ENCODE data around the gene CIAO3. TPM values are rescaled to one million over a fixed set of nuclear protein-coding genes. Genes with fewer than 3 reads are reported as not detected.

The CIAO3 gene
- total RNA-seq, 1 donor: 37.1 TPM

DNA sequence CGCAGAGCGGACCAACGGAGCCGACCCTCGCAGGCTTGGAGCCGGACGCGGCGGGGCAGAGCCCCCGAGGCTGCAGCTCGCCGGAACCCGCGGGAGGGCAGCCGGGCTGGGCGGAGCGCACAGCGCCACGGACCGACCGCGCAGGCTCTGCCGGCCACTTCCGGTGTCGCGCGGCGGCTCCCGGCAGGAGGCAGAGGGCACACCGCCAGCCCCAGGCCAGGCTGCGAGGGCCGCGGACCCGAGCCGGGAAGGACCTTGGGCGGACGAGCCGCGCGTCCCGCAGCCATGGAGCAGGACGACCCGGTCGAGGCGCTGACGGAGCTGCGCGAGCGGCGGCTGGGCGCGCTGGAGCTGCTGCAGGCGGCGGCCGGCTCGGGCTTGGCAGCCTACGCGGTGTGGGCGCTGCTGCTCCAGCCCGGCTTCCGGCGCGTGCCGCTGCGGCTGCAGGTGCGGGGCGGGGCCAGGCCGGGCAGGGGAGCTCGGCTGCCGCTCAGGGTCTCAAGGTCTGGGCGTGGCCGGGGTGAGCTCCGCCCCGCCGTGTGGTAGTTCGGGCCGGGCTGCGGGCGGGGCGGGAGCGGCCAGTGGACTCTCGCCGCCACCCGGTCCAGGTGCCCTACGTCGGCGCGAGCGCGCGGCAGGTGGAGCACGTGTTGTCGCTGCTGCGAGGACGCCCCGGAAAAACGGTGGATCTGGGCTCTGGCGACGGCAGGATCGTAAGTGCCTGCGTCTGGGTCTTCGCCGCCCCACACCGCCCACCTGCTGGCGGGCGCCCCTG, 19.6 kb downstream of the CIAO3 start, which contains the start of gene ANTKMT:
TSS of gene ANTKMT (plus strand) at position 157 of the 775 bp plus-strand sequence. CDS start at position 286, 129 bp downstream.
- DNase-seq (ENCODE audit: low read depth): peak; percentile 68
- peak within 1 kb of the TSS; percentile 71 for H3K4me3 ChIP-seq (ENCODE audit: low read depth, low read length)
- no peak for TF ChIP-seq CTCF (IDR thresholded peaks at IDR 0.05; ENCODE audit: insufficient read depth, low read depth, low read length)

- H3K4me3 ChIP-seq (ENCODE audit: low read depth, low read length): peak overlapping the region; percentile 71
- peak; percentile 13 for TF ChIP-seq CTCF (IDR thresholded peaks at IDR 0.05; ENCODE audit: insufficient read depth, low read depth, low read length)
- peak; percentile 83 for DNase-seq (ENCODE audit: low read depth)
These were observed 20.3 kb downstream of the CIAO3 start for GRCh38 chr16:720447-720989.

GRCh38 chr16:719815-720446, 20.9 kb downstream of the CIAO3 start:
- no peak for DNase-seq (ENCODE audit: low read depth)
- TF ChIP-seq CTCF (IDR thresholded peaks at IDR 0.05; ENCODE audit: insufficient read depth, low read depth, low read length): peak; percentile 21
- peak overlapping the region; percentile 71 for H3K4me3 ChIP-seq (ENCODE audit: low read depth, low read length)

DNA sequence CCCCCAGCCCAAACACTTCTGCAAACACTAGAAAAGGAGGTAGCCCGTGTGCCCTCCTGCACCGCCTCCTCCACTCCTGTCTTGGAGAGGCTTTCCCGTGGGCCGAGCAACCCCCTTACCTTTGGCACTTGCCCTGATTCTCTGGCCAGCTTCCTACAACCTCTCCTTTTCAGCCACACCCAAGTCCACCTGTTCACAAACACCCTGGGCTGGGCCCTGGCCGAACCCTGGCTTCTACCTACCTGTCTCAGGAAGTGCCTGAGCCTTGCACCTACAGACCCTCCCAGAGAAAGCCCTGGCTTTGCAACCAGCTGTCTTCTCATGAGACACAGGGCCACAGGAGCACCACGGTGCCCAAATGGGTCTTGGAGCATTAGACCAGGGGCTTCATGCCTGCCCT, 21.9 kb downstream of the CIAO3 start:
- no peak for TF ChIP-seq CTCF (IDR thresholded peaks at IDR 0.05; ENCODE audit: insufficient read depth, low read depth, low read length)
- H3K4me3 ChIP-seq (ENCODE audit: low read depth, low read length): no peak overlapping the region
- DNase-seq (ENCODE audit: low read depth): no peak

- H3K4me3 ChIP-seq (ENCODE audit: low read depth, low read length): no peak overlapping the region
- TF ChIP-seq CTCF (IDR thresholded peaks at IDR 0.05; ENCODE audit: insufficient read depth, low read depth, low read length): no peak
- DNase-seq (ENCODE audit: low read depth): no peak
These were observed 22.4 kb downstream of the CIAO3 start for GRCh38 chr16:718389-718788.

DNA sequence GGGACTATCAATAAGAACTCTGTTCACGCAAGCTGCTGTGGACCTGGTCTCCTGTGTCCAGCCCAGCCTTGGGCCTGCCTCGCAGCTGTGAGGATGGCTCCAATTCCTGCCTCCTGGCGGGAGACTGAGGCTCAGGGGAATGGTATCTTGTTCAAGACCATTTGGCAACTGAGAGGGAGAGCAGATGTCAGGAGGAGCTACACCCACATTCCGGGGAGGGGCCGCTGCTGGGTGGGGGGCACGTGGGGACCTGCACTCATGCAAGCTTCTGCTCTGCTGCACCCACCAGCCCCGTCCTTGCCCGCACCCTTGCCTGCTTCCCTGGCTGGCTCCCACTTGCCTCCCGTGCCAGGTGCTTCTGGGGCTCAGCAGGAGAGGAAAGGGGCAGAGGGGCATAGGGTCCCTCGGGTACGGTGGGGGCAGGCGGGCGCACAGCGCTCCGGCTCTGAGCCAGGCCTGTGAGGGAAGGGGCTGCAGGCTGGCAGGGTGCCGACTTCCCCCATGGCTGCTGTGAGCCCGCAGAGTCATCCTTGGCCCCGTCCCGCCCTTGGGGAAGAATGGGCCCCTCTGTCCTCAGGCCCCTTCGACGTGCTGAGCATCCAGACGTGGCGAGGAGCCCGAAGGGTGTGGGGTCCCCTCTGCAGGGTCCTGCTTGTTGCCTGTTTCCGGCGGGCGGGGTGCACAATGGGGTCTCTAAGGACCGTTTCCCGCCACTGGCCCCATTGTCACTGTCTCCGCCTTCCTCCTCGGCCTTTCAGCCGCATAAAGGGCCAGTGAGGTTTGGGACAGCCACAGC, 23.1 kb downstream of the CIAO3 start:
- no peak overlapping the region for H3K4me3 ChIP-seq (ENCODE audit: low read depth, low read length)
- DNase-seq (ENCODE audit: low read depth): no peak
- no peak for TF ChIP-seq CTCF (IDR thresholded peaks at IDR 0.05; ENCODE audit: insufficient read depth, low read depth, low read length)

Data from fibroblast of villous mesenchyme (primary cell).